Kidney (tissue), 14 donors: ENCODE data around the gene SKOR1. TPM values are rescaled to one million over a fixed set of nuclear protein-coding genes. Genes with fewer than 3 reads are reported as not detected.
A peak's percentile ranks its signal among the peaks of the same experiment; 100 is the strongest.

Experiments
- DNase-seq, 5 donors: peaks; one replicate each; pipeline ENCODE4 v3.0.0-alpha.2; 2013 to 2020
- FAIRE-seq: peaks from 2 replicates; lab custom pipeline; 2012; peaks lifted over from hg19 to GRCh38; lab: Jason Lieb, UNC
- H3K27ac ChIP-seq, 2 donors: one replicate each; pipeline ENCODE4 v1.7.0; 2013; ENCODE audit warnings: low read depth in 2 of 2, low read length in 2 of 2, inconsistent platforms in 1 of 2
- H3K27me3 ChIP-seq: one replicate; pipeline ENCODE4 v1.7.1; 2013; ENCODE audit warnings: low read length, inconsistent platforms; ENCODE audit not compliant: control insufficient read depth, insufficient read depth
- H3K36me3 ChIP-seq, 3 donors: one replicate each; pipeline versions ENCODE4 v1.7.0 to v1.7.1; 2013; ENCODE audit warnings: low read length in 3 of 3, control low read depth in 1 of 3, inconsistent platforms in 1 of 3; ENCODE audit not compliant: insufficient read depth in 3 of 3, control insufficient read depth in 2 of 3
- H3K4me1 ChIP-seq, 3 donors: one replicate each; pipeline versions ENCODE4 v1.7.0 to v1.7.1; 2013; ENCODE audit warnings: low read length in 3 of 3, inconsistent platforms in 1 of 3, low read depth in 1 of 3; ENCODE audit not compliant: control insufficient read depth in 2 of 3, insufficient read depth in 2 of 3
- H3K4me3 ChIP-seq, 3 donors: one replicate each; pipeline versions ENCODE4 v1.7.0 to v1.8.1; 2013; ENCODE audit warnings: low read length in 3 of 3, control low read depth in 1 of 3, inconsistent platforms in 1 of 3
- H3K9ac ChIP-seq, 3 donors: one replicate each; pipeline versions ENCODE4 v1.7.0 to v1.7.1; 2013; ENCODE audit warnings: low read length in 3 of 3, control low read depth in 1 of 3, inconsistent platforms in 1 of 3
- H3K9me3 ChIP-seq, 3 donors: one replicate each; pipeline versions ENCODE4 v1.7.0 to v1.7.1; 2013; ENCODE audit warnings: low read length in 3 of 3, control low read depth in 1 of 3, inconsistent platforms in 1 of 3; ENCODE audit not compliant: control insufficient read depth in 2 of 3, insufficient read depth in 1 of 3
- intact Hi-C: fragments of 100-400 bp; cut with DNase I; formaldehyde crosslinking; loops from one replicate; pipeline ENCODE4 v1.11.1; 2022
- polyA plus RNA-seq: library from polyadenylated mRNA; stranded (reverse); fragments of 350-450 nt; fragmentation: Illumina TruSeq; extraction: RNeasy Lipid Tissue Mini Kit (QIAGEN cat#74804); gene quantifications from one replicate; pipeline ENCODE4 v1.2.3, GENCODE V29; 2014; ENCODE audit warnings: low read depth, low replicate concordance; ENCODE audit not compliant: insufficient read depth
- total RNA-seq: library from RNA; stranded (reverse); fragmentation: NEBNext Ultra II Directional; extraction: Animal tissue kit (Norgen Biotek cat#: 25700); gene quantifications from one replicate; pipeline ENCODE4 v1.2.1, GENCODE V29; 2021
- TF ChIP-seq, protein P1 (sequence below): IDR thresholded peaks from 3 replicates; pipeline ENCODE4 v1.5.1; 2012; ENCODE audit warnings: mild to moderate bottlenecking, moderate library complexity, borderline replicate concordance; ENCODE audit not compliant: insufficient read depth; ENCODE audit errors: extremely low read depth
- donor health status: control.
- donor health status: control.
- donor health status: control.
- donor health status: control.
- donor health status: control.
- donor health status: DM: yes; HTN: yes; CAD: no.
- donor health status: Normal renal cell carcinoma (clear cell type).

The SKOR1 gene
- total and polyA plus RNA-seq, 2 donors from 2014 or later: 0.22 to 0.57 TPM

DNA sequence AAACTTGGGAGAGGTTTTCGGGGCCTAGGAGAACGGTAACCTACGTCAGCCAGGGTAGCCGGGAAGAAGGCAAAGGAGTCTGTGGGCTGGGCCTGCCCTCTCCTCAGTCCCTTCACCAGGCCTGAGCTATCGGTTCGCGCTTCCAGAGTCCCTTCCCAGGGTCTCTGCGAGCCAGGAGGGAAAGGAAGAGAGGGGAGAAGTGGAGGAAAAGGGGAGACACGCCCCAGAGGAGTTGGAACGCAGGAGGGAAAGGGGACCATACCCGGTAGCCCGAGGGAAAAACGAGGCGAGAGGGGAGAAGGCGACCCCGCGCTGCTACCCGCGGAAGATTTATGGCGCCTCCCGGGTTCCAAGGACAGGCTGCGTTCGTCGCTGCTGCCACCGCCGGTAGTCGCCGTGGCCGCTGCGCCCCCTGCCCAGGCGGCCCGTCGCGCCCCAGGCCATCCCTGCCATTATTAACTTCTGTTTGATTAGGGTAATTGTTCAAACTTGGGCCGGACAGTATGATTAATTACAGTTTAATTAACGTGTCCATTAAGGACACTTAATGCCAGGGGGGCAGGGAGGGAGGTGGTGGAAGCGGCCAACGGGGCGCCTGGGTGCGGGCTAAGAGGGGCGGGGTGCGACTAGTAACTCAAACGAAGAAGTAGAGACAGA lies 3.4 kb upstream of the SKOR1 start:
- TF ChIP-seq, protein P1, sequence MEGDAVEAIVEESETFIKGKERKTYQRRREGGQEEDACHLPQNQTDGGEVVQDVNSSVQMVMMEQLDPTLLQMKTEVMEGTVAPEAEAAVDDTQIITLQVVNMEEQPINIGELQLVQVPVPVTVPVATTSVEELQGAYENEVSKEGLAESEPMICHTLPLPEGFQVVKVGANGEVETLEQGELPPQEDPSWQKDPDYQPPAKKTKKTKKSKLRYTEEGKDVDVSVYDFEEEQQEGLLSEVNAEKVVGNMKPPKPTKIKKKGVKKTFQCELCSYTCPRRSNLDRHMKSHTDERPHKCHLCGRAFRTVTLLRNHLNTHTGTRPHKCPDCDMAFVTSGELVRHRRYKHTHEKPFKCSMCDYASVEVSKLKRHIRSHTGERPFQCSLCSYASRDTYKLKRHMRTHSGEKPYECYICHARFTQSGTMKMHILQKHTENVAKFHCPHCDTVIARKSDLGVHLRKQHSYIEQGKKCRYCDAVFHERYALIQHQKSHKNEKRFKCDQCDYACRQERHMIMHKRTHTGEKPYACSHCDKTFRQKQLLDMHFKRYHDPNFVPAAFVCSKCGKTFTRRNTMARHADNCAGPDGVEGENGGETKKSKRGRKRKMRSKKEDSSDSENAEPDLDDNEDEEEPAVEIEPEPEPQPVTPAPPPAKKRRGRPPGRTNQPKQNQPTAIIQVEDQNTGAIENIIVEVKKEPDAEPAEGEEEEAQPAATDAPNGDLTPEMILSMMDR: no peak
- peaks cover 0 to 5% (median 0%) of the 10 kb centered on the region in 3 donors for H3K4me1 ChIP-seq

GRCh38 chr15:67822537-67823313 lies 2.6 kb upstream of the SKOR1 start:
- no peak for FAIRE-seq
- H3K4me3 ChIP-seq: no peak overlapping the region

More for the DNA sequence above, 3.4 kb upstream of the SKOR1 start:
- Histone ChIP-seq H3K27ac (no peak overlapping the region), H3K27me3 (peaks cover 58% of the 10 kb centered on the region), H3K36me3 (no peaks in the 10 kb centered on the region), H3K9ac (no peak overlapping the region), H3K9me3 (no peaks in the 10 kb centered on the region), H3K4me3 (no peak overlapping the region)
- intact Hi-C loops: no loop called here
- peak in 1 of 5 donors; percentile 29 for DNase-seq
- FAIRE-seq: no peak

DNA sequence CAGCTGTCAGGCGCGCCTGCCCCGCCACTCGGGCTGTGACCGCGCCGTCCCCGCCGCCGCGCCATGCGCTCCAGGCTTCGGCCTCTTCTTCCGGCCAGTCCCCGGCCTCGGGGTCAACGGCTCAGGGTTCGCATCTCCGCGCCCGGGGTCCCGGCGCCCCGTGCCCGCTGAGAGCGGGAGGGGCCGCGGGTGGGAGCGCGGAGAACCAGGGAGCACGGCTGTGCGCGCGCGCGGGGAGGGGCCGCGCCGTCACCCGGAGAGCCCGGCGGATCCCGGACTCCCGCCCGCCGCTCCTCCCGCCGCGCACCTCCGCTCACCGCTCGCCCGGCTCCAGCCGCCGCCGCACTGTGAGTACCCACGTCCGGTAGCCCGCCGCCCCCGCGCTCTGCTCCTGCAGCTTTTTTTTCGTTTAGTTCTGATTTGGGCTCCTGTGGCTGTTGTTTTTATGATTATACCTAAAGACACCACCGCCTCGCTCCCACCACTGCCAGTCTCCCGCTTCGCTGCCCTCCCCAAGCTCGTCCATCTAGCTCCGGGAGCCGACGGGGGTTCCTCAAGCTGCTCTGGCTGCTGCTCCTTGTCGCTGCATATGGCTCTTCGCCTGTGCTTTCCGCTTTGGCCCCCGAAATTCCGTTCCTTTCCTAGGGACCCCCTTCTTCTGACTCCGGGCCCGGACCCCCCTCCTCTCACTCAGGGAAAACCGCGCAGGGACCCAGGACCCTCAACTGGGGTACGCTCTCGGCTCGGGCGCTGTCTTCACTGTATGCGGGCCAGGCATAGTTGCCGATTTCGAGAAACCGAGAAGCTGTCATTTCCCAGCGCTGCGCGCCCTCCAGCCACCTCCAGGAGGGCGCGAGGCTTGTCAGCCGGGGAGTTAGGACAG lies 1.8 kb upstream of the SKOR1 start:
- intact Hi-C loops: no loop called here
- H3K4me3 ChIP-seq: no peak overlapping the region
- H3K4me1 ChIP-seq: peaks cover 0 to 5% (median 0%) of the 10 kb centered on the region in 3 donors
- H3K27ac ChIP-seq: no peak overlapping the region
- no peak overlapping the region for H3K9ac ChIP-seq
- peak in 2 of 5 donors; percentile 38 to 53 for DNase-seq
- TF ChIP-seq, protein P1: no peak
- peaks cover 57% of the 10 kb centered on the region for H3K27me3 ChIP-seq
- H3K9me3 ChIP-seq: no peaks in the 10 kb centered on the region
- no peaks in the 10 kb centered on the region for H3K36me3 ChIP-seq
- FAIRE-seq: no peak

More at GRCh38 chr15:67822537-67823313, 2.6 kb upstream of the SKOR1 start:
- intact Hi-C loops: no loop called here
- peak in 1 of 5 donors; percentile 51 for DNase-seq
- peaks cover 58% of the 10 kb centered on the region for H3K27me3 ChIP-seq
- H3K4me1 ChIP-seq: peaks cover 0 to 5% (median 0%) of the 10 kb centered on the region in 3 donors
- no peak overlapping the region for H3K27ac ChIP-seq
- TF ChIP-seq, protein P1: no peak
- H3K9me3 ChIP-seq: no peaks in the 10 kb centered on the region
- no peaks in the 10 kb centered on the region for H3K36me3 ChIP-seq
- no peak overlapping the region for H3K9ac ChIP-seq
